HG03103 (cell line): Measurements from ENCODE around the gene ATP5PO.
"Not testable (repeated sequence)": the region's sequence is repeated elsewhere in the genome, so short reads cannot be mapped to it uniquely, and the experiment has no call there.

Experiments
- ATAC-seq: cut with Tn5 transposase; IDR thresholded peaks from one replicate; pipeline ENCODE4 v1.9.1; 2021; ENCODE audit warnings: low read depth; ENCODE audit not compliant: unreplicated experiment

The ATP5PO gene

GRCh38 chr21:33872881-33873515 lies 42.6 kb downstream of the ATP5PO start:
- no peak for ATAC-seq

GRCh38 chr21:33871171-33871570 lies 44.4 kb downstream of the ATP5PO start:
- ATAC-seq = no peak

GRCh38 chr21:33870768-33871167 lies 44.8 kb downstream of the ATP5PO start:
- no peak for ATAC-seq

- no peak for ATAC-seq
Observed at GRCh38 chr21:33869873-33870272, 45.7 kb downstream of the ATP5PO start.

DNA sequence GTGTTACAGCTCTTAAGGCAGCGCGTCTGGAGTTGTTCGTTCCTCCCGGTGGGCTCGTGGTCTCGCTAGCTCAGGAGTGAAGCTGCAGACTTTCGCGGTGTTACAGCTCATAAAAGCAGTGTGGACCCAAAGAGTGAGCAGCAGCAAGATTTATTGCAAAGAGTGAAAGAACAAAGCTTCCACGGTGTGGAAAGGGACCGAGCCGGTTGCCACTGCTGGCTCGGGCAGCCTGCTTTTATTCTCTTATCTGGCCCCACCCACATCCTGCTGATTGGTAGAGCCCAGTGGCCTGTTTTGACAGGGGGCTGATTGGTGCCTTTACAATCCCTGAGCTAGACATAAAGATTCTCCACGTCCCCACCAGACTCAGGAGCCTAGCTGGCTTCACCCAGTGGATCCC lies 47.7 kb downstream of the ATP5PO start:
- ATAC-seq = not testable (repeated sequence)

DNA sequence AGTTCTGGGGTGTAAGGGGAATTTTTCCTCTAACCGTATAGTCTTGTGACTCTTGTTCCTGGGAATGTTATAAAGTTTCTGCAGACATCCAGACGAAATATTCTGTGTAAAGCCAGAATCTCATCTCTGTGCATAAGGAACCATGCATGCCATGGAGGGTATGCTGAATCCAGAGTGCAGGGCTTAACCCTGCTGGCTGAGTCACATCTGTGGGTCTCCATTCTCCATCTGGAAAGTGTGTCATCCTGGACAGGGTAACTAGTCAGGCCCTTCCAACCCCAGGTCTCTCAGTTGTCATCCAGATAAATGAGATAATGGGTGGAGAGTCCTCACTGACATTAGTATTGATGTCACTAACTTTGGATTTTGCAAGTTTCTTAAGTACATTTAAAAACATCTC lies 48.8 kb downstream of the ATP5PO start:
- ATAC-seq = no peak

- ATAC-seq = no peak
Observed at GRCh38 chr21:33865996-33866575, 49.5 kb downstream of the ATP5PO start.

DNA sequence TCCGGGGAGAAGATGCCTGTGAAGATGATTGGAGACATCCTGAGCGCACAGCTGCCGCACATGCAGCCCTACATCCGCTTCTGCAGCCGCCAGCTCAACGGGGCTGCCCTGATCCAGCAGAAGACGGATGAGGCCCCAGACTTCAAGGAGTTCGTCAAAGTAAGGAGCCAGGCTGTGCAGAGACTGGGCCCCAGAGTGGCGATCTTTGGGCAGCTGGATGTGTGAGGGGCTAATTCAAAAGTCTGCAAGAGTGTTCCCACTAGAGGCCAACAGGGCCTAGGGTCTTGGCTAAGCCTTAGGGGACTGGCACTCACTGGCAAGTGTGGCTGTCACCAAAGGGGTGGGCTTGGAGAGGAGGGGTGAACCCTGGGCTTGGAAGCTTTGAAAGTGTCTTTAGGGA lies 50.4 kb downstream of the ATP5PO start:
- no peak for ATAC-seq

DNA sequence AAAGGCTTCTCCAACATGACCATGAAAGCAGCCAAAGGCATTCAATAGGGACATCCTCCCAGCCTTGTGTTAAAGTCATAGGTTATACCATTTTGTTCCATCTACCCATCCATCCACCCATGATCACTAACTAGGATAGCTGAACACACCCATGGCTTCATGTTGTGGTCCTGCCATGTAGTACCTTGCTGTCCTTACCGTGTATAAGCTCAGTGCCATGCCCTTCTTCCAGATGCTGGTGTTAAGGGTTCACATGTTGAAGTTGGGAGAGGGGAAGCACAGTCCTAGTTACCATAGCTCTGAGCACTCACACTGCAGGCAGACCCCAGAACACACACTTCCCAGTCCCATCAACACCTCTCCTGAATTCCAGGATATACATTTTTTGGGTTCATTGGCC lies 51.5 kb downstream of the ATP5PO start:
- no peak for ATAC-seq

DNA sequence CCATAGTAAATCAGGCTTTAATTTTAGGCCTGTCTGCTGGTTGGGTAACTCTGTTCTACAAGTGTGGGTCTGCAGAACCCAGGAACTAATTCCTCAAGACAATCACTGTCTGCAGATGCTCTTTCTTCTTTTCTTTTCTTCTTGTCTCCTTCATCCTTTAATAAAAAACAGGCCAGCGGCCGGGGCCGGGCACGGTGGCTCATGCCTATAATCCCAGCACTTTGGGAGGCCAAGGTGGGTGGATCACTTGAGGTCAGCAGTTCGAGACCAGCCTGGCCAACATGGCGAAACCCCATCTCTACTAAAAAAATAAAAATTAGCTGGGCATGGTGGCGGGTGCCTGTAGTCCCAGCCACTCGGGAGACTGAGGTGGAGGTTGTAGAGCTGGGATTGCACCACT lies 52.4 kb downstream of the ATP5PO start:
- not testable (repeated sequence) for ATAC-seq

- ATAC-seq = no peak
Observed at GRCh38 chr21:33861125-33861524, 54.5 kb downstream of the ATP5PO start.

- ATAC-seq = no peak
Observed at GRCh38 chr21:33860332-33860879, 55.2 kb downstream of the ATP5PO start.

- ATAC-seq = no peak
Observed at GRCh38 chr21:33859373-33860102, 56.1 kb downstream of the ATP5PO start.

DNA sequence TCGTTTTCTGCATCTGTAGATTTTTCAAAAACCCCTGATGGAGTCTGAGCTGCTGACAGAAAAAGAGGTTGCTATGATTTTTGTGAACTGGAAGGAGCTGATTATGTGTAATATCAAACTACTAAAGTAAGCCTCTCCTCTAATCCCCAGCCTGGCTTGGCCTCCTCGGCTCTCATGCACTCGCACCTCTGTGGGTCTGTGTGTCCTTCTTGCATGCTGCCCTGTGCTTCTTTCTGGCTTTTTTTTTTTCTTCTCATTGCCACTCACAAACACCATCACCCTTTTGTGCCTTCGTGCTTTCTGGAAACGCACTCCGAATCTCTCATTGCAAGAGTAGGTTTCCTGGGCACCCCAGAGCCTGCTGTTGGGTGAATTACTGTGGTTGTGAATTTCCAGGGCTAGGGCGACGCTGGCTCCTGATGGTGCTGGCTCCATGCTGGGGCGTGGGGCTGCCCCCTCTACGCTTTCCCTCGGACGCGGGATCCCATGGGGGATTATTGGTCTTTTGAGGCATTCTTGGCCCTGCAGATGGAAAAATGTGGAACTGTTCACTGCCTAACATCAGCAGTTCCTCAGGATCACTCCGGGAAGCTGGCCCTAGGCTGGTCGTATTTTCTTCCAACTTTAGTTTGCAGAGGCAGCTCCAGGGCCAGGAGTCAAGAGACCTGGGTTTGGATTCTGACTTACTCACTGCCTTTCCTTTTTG lies 56.8 kb downstream of the ATP5PO start:
- ATAC-seq = no peak

GRCh38 chr21:33857846-33858666 lies 57.5 kb downstream of the ATP5PO start:
- no peak for ATAC-seq

- ATAC-seq = no peak
Observed at GRCh38 chr21:33856893-33857527, 58.6 kb downstream of the ATP5PO start.

DNA sequence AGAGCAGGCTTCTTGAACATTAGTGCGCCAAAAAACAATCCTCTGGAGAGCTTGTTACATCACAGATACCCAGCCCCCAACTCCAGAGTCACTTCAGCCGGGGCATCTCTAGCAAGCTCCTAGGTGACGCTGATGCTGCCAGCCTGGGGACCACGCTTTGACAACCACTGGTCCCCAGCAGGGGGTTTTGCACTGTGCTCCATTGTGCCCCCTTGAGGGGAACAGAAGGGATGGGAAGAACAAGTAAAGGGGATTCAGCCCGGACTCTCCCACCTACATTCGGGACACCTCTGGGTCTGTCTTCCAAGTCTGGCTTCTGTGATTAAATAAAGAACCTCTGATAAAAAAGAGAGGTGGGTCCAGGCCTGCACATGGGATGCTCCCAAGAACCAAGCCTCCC lies 60.4 kb downstream of the ATP5PO start:
- no peak for ATAC-seq

DNA sequence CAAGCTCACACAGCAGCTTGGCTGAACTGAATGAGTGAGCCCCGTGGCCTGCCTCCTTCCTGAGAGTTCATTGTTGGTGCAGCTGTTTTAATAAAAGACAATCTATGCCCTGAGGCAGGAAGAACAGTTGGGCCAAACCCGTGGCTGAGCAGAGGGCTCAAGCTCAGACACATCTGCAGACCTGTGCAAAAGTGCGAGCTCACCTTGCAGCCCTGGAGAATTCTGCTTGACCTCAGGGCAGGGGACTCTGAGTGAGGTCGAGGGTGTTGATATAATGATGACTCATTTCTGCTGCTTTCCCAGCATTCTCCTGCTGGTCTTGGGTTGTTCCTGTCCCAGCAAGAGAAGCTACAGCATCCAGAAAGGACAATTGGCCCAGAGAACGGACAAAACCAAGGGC lies 61.0 kb downstream of the ATP5PO start:
- ATAC-seq = no peak
